ENCODE data around the gene STXBP4.

The STXBP4 gene

DNA sequence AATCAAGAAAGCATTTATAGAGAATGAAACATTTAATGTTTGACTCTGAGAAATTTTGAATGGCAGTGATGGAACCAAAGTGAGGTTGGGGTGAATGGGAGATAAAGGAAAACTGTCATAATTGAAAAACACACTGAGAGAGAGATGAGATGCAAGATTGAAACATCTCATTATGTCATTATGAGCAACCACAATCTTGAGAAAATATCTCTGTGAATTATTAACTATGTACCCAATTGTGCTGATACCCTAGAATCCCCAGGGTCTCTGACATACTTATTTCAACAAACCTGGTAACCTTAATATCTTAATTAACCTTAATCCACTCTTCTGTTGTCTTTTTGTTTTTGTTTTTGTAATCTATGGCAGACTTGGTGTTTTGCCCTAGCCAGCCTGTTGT is 152.7 kb downstream of the STXBP4 start:
- no peak for DNase-seq (ENCODE audit: low spot score)

DNA sequence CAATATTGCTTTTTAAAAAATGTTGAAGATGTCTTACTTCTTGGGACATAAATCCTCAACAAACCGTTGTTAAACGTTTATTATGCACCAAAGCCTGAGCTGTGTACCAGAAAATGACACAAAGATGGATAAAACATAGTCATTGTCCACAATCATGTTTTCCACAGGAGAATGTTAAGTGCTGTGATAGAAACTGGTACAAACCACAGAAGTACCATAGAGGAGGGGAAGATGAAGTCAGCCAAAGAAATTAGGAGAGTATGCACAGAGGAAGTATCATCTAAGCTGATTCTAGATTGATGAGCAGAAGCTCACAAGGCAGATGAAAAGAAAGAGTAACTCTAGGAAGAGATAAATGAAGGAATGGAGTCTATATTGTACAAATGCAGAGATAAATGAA is 153.5 kb downstream of the STXBP4 start:
- DNase-seq (ENCODE audit: low spot score), result no peak

- DNase-seq (ENCODE audit: low spot score), result no peak
Measured at GRCh38 chr17:55124730-55125360, 156.3 kb downstream of the STXBP4 start.

DNA sequence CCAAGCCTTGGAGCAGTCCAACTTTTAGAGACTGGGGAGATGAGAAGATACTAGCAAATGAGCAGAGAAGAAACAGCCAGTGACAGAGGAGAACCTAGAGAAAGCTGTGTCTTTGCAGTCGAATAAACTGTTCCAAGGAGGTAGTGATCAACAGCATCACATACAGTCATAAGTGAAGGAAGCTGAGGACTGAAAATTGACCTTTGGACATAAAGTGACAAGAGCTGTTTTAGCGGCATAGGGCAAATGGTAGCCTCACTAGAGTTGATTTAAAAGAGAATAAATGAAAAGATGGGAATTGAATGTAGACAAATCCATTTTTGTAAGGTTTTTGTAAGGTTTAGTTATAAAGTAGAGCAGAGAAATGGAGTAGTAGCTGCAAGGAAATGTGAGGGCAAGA is 165.0 kb downstream of the STXBP4 start:
- no peak for DNase-seq (ENCODE audit: low spot score)

DNA sequence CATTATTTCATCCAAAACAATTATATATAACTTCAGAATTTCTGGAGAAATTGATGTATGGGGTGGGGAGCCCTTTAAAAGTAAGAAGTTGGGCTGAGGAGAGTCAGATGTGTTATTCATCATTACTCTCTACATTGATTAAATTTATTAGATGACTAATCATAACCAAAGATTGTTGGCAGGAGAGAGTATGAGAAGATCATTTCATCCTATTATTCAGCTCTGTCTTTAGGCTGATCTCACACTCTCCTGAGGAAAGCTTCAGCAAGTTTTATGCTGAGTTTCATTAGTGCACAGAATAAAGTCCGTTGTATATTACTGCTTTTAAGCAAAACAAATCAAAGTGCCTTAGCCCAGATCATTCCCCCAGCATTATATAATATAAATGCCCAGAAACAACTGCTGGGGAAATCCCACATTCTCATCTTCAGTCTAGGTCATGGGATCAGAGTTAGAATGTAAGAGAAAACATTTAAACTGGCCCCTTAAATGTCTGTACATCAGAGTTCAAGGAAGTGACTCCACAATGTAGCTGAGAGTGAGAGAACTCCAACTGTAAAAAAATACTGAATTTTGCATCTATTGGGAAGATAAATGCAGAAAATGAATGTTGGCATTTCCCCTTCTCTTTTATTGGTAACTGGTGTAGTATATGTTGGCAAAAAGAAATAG is 166.1 kb downstream of the STXBP4 start:
- DNase-seq (ENCODE audit: low spot score), result no peak

DNA sequence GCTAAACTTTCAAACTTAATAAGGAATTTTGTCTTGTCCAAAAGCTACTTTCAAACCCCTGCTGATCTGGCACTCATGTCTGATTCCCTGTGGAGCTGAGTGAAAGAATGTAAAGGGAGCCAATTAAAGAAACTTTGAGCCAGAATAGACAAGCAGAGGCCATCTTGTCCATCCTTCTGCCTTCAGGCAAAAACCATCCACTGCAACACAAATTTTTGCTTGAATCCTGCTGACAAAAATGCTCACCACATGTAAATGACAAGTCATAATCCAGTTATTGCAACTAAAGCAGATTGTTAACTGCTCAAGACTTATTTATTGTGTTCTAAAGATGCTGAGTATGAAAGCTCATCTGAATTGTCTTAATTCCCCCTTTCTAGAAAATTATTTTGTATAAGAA is 172.2 kb downstream of the STXBP4 start:
- no peak for DNase-seq (ENCODE audit: low spot score)

DNA sequence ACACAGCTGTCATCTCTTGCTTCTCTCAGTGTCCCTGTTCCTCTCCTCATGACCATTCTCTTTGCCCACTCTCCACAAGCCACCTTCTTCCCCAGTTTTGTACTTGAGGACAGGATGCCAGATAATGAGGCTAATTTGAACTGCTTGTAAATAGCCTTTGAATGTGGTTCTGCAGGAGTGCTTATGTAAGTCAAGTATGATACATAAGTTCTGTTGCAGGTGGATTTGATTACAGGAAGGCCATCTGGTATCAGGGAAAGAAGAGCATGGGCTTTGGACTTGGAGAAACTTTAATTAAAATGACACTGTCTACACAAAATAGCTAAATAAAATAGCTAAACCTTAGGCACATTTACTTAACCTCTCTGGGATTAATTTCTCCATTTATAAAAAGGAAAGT is 176.0 kb downstream of the STXBP4 start:
- no peak for DNase-seq (ENCODE audit: low spot score)

DNA sequence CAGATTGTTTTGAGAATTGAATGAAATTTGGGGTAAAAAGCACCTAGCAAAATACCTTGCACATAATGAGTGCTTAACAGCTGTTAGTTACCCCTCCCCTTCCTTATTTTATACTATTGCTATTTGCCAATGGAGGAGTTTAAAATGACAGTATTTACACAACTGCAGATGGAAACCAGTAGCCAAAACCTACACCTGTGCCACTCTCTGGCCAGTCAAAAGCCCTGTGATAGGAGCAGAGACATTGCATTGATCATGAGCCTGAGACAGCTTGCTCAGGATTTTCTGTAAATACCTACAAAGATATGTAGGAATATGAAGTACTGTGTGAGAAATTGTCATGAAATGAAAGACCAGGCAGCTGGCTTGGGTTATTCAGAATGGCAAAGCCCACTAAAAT is 180.9 kb downstream of the STXBP4 start:
- no peak for DNase-seq (ENCODE audit: low spot score)

DNA sequence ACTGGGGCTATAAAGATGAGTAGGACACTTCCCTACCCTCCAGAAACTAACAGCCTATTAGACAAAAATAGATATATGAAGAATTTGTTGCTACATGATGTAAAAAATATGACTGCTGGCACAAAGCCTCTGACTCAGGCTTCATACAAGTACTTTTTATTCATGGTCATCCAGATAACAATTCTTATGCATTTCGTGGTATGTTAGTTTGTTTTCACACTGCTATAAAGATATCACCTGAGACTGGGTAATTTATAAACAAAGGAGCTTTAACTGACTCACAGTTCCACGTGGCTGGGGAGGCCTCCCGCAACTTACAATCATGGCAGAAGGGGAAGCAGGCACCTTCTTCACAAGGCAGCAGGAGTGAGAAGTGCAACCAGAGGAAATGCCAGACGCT is 183.7 kb downstream of the STXBP4 start:
- DNase-seq (ENCODE audit: low spot score), result no peak

- DNase-seq (ENCODE audit: low spot score), result no peak
Measured at GRCh38 chr17:55154101-55154500, 185.5 kb downstream of the STXBP4 start.

GRCh38 chr17:55155856-55156560 is 187.4 kb downstream of the STXBP4 start:
- DNase-seq (ENCODE audit: low spot score), result no peak

GRCh38 chr17:55157165-55157564 is 188.6 kb downstream of the STXBP4 start:
- no peak for DNase-seq (ENCODE audit: low spot score)

- no peak for DNase-seq (ENCODE audit: low spot score)
Measured at GRCh38 chr17:55158439-55158838, 189.9 kb downstream of the STXBP4 start.

GRCh38 chr17:55159251-55159650 is 190.7 kb downstream of the STXBP4 start:
- no peak for DNase-seq (ENCODE audit: low spot score)

DNA sequence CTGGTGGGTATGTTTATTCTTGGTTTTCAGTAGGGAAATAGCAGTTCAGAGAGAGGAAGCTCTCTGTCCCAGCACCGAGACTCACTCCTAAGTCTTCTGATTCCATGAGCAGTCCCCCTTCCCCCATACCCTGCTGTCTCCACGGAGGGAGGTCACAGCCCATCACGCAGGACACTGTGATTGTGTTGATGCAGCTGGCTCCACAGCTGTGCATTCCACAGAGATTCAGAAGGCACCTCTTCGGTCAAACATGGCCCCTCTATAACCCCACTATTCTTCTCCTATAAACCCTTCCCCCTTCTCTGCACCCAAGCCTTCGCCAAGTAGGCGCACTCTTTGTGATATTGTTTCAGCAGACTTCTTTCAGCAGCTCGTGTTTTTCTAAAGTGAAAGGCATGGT is 191.9 kb downstream of the STXBP4 start:
- DNase-seq (ENCODE audit: low spot score), result no peak

DNA sequence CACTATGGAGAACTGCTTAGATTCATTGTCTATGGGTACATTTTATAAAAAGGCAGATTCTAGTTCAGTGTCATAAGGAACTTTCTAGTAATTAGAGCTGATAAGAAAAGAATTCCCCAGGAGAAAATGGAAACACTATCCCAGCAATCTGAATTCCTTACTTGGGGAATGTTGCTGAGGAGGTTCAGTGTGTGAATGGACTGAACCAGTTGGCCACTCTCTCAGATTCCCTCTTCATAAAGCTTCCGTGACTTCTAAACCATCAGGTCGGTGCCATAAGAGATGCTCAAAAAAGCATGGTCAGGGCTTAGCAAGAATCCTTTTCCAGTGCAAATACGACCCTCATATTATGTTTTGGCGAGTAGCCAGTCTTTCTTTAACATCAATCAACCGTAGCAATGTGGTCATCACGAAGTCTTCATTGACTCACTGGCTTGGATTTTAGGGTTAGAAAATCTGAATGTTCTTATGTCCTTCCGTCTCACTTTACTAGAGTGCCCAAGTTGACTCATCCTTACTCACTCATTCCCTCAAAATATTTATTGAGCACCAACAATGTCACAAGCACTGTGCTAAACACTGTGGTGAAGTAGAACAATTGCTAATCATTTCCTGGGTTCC is 193.5 kb downstream of the STXBP4 start:
- DNase-seq (ENCODE audit: low spot score), result peak; percentile 65

DNA sequence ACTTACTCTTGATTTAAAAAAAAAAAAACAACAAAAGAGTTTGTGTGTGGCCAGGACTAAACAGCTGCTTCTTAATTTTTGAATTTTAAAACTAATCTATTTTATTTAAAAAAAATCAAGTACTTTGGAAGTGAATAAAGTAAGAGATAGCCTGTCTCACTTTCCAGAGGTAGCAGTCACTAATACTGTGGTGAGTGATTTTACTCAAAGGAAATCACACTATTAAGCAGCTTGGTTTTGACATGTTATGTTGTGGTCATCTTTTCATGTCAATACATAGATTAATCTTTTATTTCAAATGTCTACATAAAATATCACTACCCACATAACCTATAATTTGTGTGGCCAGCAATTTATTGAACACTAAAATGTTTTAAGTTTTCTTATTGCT is 194.0 kb downstream of the STXBP4 start:
- no peak for DNase-seq (ENCODE audit: low spot score)

DNA sequence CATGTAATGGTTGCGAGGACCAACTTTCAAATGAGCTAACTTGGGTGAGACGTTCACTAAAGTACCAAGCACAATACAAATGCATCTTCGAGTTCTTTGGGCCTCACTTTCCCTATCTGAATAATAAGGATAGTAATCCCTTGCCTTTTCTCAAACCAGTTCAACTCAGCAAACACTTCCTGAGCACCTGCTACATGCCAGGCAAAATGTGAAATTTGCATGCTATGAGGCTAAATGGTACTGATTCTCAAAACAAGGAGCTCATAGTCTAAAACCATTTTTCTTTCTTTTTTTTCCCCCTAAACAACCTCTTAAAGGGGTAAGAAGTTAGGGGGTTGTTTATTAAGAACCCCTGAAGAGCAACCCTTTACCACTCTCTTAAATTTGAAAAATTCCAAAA is 194.8 kb downstream of the STXBP4 start:
- no peak for DNase-seq (ENCODE audit: low spot score)

GRCh38 chr17:55166506-55166905 is 197.9 kb downstream of the STXBP4 start:
- DNase-seq (ENCODE audit: low spot score), result no peak

- no peak for DNase-seq (ENCODE audit: low spot score)
Measured at GRCh38 chr17:55167024-55167725, 198.6 kb downstream of the STXBP4 start.

DNA sequence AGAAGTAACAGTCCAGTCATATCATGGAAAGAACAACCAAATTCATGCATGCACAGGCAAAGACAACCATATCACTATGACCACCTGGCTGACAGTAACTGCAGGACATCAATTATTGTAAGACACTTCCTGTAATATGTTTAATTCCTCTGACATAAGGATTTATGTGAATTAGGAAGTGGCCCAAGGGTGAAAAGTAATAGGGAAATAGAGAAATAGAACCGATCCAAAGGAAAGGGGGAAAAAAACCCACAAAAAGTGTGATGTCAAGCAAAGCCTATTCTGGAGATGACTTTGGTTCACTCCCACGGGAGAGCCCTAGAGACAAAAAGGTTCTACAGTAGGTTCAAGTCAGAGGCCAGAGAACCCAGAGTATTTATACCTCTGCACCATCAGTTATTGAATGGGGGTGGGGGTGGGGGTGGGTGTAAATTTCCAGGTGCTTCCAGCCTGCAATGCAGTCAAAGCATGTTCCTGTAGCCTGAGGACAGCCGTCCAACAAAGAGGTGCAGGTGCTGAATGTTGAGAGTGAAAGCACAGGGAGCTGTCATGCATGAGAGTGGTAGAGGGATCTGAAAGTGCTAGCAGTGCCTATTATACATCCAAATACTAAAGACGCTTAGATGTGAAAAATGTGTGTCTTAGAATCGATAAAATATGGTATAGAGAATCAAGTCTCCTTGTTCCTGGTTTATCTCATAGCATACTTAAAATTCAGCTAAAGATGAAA is 200.6 kb downstream of the STXBP4 start:
- no peak for DNase-seq (ENCODE audit: low spot score)
